MCF 10A (cell line): Measurements from ENCODE around the gene AKAP8. TPM values are rescaled to one million over a fixed set of nuclear protein-coding genes. Genes with fewer than 3 reads are reported as not detected.

ENCODE experiments used
- BruUV-seq: library from RNA; stranded (reverse); fragments of 400-500 nt; replicated peaks from 2 replicates; lab custom pipeline; 2021; lab: Mats Ljungman, UMichigan
- CTCF ChIA-PET: fragments of 300-600 bp; sonication (Branson Sonifier 250); formaldehyde crosslinking; extraction: SDS; loops from one replicate; lab custom pipeline; 2021; ENCODE audit warnings: antibody characterized with exemption, inconsistent platforms; lab: Yijun Ruan, JAX
- POLR2A ChIA-PET: fragments of 300-600, 350-650 bp; sonication (Branson Sonifier 250); formaldehyde crosslinking; extraction: SDS; loops from one replicate; lab custom pipeline; 2020; ENCODE audit warnings: antibody characterized with exemption, inconsistent platforms; lab: Yijun Ruan, JAX
- DNase-seq: peaks from one replicate; pipeline ENCODE4 v3.0.0-alpha.2; 2018; ENCODE audit not compliant: unreplicated experiment
- H3K27ac Mint-ChIP-seq: one replicate; pipeline ENCODE4 v1.8.0; 2022; ENCODE audit warnings: mild to moderate bottlenecking, low read depth, mixed read lengths; ENCODE audit not compliant: unreplicated experiment
- H3K27me3 Mint-ChIP-seq: one replicate; pipeline ENCODE4 v1.8.0; 2022; ENCODE audit warnings: mixed read lengths; ENCODE audit not compliant: insufficient read depth, unreplicated experiment
- H3K36me3 Mint-ChIP-seq: one replicate; pipeline ENCODE4 v1.8.0; 2022; ENCODE audit warnings: mild to moderate bottlenecking, moderate library complexity, mixed read lengths; ENCODE audit not compliant: insufficient read depth, unreplicated experiment
- H3K4me1 Mint-ChIP-seq: one replicate; pipeline ENCODE4 v1.8.0; 2022; ENCODE audit warnings: mixed read lengths; ENCODE audit not compliant: insufficient read depth, unreplicated experiment
- H3K4me3 Mint-ChIP-seq: one replicate; pipeline ENCODE4 v1.8.0; 2022; ENCODE audit warnings: mild to moderate bottlenecking, moderate library complexity, mixed read lengths; ENCODE audit not compliant: unreplicated experiment
- H3K9me3 Mint-ChIP-seq: one replicate; pipeline ENCODE4 v1.8.0; 2022; ENCODE audit warnings: mixed read lengths; ENCODE audit not compliant: unreplicated experiment
- intact Hi-C: fragments of 100-400 bp; cut with micrococcal nuclease; formaldehyde crosslinking; loops from 2 replicates; pipeline ENCODE4 v1.14.1; 2022
- total RNA-seq: library from RNA; stranded (reverse); gene quantifications from 2 replicates; pipeline ENCODE4 v1.2.3, GENCODE V29; 2022
- TF ChIP-seq, protein P1 (sequence below): fragments of 200-600 bp; IDR thresholded peaks from one replicate; pipeline ENCODE4 v1.8.0; 2022; ENCODE audit warnings: antibody characterized with exemption, mild to moderate bottlenecking; ENCODE audit not compliant: unreplicated experiment

AKAP8 gene
- total RNA-seq, 1 experiment from 2014 or later = 37.8 TPM

DNA sequence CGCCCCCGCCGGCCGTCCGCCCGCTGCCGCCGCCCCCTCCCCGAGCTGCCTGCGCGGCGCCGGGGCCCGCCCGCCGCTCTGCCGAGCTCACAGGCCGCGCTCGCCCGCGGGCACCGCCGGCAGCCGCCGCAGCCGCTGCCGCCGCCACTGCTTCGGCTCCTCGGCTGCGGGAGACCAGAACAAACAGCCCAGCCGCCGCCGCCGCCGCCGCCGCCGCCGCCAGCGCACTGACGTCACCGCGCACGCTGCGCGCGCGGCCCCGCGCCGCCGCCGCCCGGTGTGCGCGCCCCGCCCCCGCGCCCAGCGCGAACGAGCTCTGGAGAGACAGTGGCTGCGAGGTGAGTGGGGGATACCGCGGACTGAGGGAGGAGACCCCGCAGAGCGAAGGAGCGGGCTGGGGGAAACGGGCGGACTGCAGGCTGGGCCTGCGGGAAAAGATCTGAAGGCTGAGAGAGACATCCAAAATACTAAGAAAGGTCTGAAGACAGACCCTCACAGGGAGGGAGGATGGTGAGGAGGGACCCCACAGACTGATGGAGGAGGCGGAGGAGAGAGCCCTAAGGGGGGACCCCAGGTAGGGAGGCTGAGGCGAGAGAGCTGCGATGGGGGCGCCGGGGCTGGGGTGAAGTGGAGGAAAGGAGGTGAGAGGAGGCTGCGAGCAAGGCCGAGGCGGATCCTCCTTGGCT is 47.1 kb downstream of the AKAP8 start, which contains the start of gene BRD4:
Gene BRD4, minus strand, starts transcription at position 229 of the 686 bp plus-strand sequence. CDS start 59,440 bp downstream, outside the sequence.
- ChIA-PET CTCF (interaction anchor here (0.9 to 1.1 kb wide), 2 partner anchors 10 to 19 kb away, joined by 3 read pairs; no protein-coding TSS in a partner anchor), POLR2A (interaction anchor here (0.7 to 4.3 kb wide), 14 partner anchors 8 to 1084 kb away, joined by 3 to 40 read pairs (median 4); partner anchors contain the start of gene AKAP8)
- H3K4me3 Mint-ChIP-seq = peak within 1 kb of the TSS; percentile 97
- H3K4me1 Mint-ChIP-seq = peaks cover 9% of the 10 kb centered on the region
- TF ChIP-seq, protein P1, sequence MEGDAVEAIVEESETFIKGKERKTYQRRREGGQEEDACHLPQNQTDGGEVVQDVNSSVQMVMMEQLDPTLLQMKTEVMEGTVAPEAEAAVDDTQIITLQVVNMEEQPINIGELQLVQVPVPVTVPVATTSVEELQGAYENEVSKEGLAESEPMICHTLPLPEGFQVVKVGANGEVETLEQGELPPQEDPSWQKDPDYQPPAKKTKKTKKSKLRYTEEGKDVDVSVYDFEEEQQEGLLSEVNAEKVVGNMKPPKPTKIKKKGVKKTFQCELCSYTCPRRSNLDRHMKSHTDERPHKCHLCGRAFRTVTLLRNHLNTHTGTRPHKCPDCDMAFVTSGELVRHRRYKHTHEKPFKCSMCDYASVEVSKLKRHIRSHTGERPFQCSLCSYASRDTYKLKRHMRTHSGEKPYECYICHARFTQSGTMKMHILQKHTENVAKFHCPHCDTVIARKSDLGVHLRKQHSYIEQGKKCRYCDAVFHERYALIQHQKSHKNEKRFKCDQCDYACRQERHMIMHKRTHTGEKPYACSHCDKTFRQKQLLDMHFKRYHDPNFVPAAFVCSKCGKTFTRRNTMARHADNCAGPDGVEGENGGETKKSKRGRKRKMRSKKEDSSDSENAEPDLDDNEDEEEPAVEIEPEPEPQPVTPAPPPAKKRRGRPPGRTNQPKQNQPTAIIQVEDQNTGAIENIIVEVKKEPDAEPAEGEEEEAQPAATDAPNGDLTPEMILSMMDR = no peak
- H3K27me3 Mint-ChIP-seq = no peaks in the 10 kb centered on the region
- peaks cover 7% of the 10 kb centered on the region for H3K36me3 Mint-ChIP-seq
- intact Hi-C loops = no loop called here
- peak within 1 kb of the TSS; percentile 91 for H3K27ac Mint-ChIP-seq
- peak; percentile 52 for DNase-seq
- no TSS peak for BruUV-seq
- no peaks in the 10 kb centered on the region for H3K9me3 Mint-ChIP-seq

DNA sequence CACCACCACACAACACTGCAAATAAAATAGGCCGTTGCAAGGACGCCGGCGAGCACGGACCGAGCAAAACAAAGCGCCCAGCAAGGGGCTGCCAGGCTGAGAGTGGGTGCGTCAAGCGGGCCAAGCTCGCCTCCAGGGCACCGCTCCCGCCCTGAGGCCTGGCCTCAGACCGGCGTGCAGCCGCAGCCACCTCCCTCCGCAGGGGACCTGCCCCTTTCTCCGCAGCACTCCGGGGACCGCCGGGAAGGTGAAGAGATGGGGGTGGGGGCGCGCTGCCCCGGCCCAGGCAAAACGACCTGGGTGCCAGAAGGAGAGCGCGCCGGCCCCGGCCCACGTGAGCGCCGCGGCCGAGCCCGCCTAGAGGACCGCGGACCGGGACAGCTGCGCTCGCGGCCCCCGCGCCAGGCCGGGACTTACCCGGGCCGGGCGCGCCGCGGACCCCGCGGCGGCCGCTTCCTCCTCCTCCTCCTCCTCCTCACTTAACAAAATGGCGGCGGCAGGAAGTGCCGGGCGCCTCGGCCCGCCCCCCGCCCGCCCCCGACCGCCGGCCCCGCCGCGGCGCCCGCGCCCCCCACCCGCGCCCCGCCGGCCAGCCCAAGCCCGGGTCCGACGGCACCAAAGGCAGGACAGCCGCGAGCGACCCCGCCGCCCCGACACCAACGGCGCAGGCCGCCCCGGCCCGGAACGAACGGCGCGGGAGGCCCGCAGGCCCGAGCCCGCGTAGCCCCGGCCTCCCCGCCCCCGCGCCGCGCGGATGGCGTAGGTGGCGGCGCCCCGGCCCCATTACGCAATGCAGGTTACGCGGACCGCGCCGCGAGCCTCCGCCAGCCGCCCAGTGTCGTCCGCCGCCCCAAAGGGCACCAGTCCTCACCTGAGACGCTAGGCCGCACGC is 47.9 kb downstream of the AKAP8 start:
- DNase-seq = peak; percentile 65
- TF ChIP-seq, protein P1 = no peak
- Mint-ChIP-seq H3K27ac (peak overlapping the region; percentile 88), H3K9me3 (no peaks in the 10 kb centered on the region), H3K36me3 (peaks cover 7% of the 10 kb centered on the region), H3K4me1 (peaks cover 17% of the 10 kb centered on the region), H3K27me3 (no peaks in the 10 kb centered on the region), H3K4me3 (peak overlapping the region; percentile 97)
- no TSS peak for BruUV-seq
- intact Hi-C loops = loop anchor here (1.0 to 2.0 kb wide), 2 partner anchors 35 to 65 kb away; no protein-coding TSS in a partner anchor
- ChIA-PET CTCF (interaction anchor here (0.7 kb wide), 1 partner anchor 37 kb away, joined by 4 read pairs; no protein-coding TSS in a partner anchor), POLR2A (interaction anchor here (0.6 to 4.3 kb wide), 16 partner anchors 8 to 53 kb away, joined by 3 to 40 read pairs (median 4); partner anchors contain the start of gene AKAP8)

GRCh38 chr19:15330801-15331418 is 48.7 kb downstream of the AKAP8 start:
- H3K4me1 Mint-ChIP-seq = peaks cover 21% of the 10 kb centered on the region
- H3K27me3 Mint-ChIP-seq = no peaks in the 10 kb centered on the region
- peak overlapping the region; percentile 88 for H3K27ac Mint-ChIP-seq
- peaks cover 7% of the 10 kb centered on the region for H3K36me3 Mint-ChIP-seq
- H3K9me3 Mint-ChIP-seq = no peaks in the 10 kb centered on the region
- DNase-seq = peak; percentile 88
- TF ChIP-seq, protein P1 = no peak
- ChIA-PET CTCF (interaction anchor here (0.7 kb wide), 1 partner anchor 37 kb away, joined by 4 read pairs; no protein-coding TSS in a partner anchor), POLR2A (interaction anchor here (0.6 to 4.3 kb wide), 13 partner anchors 9 to 65 kb away, joined by 3 to 40 read pairs (median 4); partner anchors contain the start of gene AKAP8)
- TSS peak; percentile 35 for BruUV-seq
- peak overlapping the region; percentile 91 for H3K4me3 Mint-ChIP-seq
- intact Hi-C loops = loop anchor here (1.0 to 2.0 kb wide), 2 partner anchors 34 to 65 kb away; no protein-coding TSS in a partner anchor
